Embryonic facial prominence (tissue), 1 donor: ENCODE data around the gene WEE1.
"Not testable (repeated sequence)": the region's sequence is repeated elsewhere in the genome, so short reads cannot be mapped to it uniquely, and the experiment has no call there.

Experiments
- DNase-seq: peaks from one replicate; pipeline ENCODE4 v3.0.0-alpha.2; 2016; ENCODE audit errors: extremely low spot score

The WEE1 gene

DNA sequence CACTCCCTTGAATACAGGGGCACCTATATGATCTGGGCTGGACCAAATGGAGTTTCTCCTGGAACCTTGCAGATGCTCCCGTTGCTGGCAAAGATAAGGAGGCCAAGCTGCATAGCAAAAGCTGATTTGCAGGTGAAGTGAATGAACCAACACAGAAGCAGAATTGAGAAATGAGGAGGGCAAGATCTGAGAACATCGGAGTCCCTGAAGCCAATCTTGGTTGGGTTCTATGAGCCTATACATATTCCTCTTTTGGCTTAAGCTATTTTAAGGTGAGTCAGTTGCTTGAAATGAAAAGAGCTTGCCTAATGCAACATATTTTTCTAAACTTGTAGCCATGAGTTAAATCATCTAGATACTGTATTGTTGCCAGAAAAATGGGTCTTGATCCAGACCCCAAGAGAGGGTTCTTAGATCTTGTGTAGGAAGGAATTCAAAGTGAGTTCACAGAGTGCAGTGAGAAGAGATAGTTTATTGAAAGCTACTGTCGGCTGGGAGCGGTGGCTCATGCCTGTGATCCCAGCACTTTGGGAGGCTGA lies 23.5 kb downstream of the WEE1 start:
- DNase-seq: no peak

DNA sequence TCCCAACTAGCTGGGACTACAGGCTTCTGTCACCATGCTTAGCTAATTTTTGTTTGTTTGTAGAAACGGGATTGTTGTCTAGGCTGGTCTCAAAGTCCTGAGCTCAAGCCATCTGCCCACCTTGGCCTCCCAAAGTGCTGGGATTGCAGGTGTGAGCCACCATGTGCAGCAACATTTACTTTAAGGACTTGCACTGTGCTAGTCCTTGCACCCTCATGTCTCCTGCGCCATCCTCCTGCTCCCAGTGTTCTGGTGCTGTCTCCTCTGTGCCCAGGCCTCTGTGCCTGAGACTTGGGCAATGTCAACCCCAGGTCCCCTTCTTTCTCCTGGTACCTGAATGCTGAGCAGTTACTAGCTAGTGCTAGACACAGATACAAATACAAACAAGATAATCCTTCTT lies 26.7 kb downstream of the WEE1 start:
- no peak for DNase-seq

DNA sequence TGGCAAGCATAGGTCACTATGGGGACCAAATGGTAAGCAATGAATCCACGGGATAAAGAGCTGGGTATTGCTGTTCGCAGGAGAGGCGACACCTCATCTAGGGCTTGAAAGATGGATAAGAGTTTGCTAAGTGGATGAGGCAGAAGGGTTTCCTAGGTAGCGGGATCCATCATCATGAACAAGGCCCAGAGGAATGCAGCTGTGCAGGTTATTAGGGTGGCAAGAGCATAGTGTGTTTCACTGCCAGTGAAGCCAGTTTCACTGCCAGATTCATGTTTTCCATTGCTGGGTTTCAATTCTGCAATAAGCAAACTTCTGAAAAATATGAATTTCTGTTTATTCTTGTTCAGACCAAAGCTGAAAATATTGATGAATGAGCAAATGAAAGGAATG lies 27.2 kb downstream of the WEE1 start:
- no peak for DNase-seq

DNA sequence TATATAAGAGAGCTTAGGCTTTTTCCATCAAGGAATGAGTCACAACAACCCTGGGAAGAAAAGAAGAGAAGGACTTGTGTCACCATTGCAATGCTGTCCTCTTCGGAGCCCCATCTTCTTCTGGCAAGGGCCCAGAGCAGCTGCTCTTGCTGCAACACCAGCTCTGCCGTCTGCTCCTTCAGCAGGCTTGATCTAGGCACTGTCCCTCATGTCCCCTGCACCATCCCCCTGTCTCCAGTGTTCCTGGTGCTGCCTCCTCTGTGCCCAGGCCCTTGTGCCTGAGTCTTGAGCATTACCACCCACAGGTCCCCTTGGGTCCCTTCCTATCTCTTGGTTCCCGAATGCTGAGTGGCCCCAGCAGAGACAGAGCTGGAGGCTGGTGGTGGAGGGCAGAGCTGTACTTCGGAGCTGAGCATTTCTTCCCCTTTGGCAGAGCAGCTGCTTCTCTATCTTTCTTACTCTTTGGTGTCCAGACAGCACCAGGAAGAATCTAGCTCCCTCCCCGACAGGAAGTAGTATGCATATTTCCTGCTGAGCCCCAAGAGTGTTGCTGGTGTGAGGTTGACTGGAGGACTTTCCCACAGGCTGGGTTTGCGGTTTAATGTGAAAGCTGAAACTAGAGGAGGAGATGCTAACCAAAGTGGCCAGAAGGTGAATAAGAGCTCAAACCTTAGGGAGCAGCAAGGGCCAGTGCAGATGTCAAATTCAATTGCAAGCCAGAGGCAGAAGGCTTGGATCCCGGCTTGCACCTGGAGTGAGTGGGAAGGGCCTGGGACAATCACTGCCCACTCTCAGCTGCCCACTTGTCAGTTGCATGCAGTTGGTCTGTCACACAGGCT lies 27.8 kb downstream of the WEE1 start:
- DNase-seq: no peak

DNA sequence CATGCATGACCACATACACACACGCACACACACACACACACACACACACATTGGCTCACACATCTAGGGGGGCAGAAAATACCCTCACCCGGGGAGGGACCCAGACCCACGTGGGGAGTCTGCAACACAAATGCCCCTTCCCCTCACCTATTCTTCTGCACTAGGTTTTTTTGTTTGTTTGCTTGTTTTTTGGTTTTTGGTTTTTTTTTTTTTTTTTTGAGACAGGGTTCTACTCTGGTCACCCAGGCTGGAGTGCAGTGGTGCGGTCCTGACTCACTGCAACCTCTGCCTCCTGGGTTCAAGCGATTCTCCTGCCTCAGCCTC lies 28.4 kb downstream of the WEE1 start:
- DNase-seq: no peak

DNA sequence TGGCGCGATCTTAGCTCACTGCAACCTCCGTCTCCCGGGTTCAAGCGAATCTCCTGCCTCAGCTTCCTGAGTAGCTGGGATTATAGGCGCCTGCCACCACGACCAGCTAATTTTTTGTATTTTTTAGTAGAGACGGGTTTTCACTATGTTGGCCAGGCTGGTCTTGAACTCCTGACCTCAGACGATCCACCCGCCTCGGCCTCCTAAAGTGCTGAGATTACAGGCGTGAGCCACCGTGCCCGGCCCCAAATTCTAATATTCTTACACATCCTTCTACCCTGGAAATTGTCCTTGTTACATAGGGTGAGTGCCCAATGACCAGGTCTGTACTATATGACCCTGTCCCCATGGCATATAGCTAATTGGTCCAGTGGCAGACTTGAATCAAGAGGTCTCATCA lies 29.7 kb downstream of the WEE1 start:
- DNase-seq: not testable (repeated sequence)

DNA sequence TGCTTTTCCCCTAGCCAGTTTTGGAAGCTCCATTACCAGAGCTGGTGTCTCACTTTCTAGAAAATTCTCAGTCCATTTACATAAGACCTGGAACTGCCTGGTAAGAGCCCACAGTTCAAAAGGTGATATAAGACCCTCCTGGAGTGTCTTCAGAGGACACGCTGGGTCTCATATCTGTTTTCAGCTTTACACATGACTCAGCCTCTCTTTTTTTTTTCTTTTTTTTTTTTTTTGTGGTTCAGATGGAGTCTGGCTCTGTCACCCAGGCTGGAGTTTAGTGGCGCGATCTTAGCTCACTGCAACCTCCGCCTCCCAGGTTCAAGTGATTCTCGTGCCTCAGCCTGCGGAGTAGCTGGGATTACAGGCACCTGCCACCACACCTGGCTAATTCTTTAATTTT lies 30.7 kb downstream of the WEE1 start:
- no peak for DNase-seq

DNA sequence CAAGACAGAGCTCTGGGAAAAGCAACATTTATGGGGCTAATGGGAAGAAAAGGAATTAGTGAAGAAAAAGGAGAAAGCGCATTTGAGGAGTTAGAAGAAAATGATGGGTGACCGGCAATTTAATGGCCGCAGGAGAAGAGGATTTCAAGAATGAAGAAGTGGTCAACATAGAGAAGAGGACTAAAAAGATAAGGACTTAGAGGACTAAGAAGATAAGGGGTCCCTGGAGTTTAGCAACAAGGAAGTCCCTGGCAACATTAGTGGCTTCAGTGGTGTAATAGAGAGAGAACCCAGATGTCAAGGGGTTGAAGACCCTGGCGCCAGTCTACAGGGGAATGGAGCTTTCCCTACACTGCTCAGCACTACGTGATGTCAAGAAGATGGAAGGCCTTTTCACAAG lies 32.3 kb downstream of the WEE1 start:
- DNase-seq: no peak

DNA sequence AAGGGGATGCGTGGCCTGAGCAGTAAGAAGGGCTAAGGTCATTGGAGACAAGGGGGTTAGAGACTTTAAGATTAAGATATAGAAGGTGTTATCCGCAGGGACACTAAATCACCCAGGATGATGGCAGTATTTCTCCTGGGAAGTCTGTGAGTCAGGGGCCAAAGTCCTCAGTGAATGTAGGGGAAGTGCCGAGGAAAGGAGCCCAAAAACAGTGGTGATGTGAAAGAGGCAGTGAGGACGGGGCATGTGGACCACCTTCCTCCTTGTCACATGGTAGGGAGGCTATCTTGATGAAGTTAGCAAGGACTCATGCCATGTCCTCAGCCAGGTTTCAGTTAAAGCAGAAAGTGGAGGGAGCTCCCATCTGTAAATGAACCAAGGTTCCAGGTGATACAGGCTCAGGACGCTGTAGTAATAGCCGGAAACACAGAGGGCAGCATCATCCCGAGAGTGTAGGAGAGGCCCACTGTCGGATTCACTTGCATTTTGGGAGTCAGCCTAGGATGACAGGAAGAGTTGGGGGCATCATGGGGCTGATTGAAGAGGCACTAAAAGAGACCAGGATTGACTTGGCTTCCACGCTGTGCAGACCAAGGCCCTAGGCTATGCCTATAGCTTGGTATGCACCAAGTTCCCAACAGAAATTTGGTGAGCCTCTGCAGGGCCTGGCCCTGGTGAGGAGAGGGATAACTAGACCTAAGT lies 33.5 kb downstream of the WEE1 start:
- no peak for DNase-seq

DNA sequence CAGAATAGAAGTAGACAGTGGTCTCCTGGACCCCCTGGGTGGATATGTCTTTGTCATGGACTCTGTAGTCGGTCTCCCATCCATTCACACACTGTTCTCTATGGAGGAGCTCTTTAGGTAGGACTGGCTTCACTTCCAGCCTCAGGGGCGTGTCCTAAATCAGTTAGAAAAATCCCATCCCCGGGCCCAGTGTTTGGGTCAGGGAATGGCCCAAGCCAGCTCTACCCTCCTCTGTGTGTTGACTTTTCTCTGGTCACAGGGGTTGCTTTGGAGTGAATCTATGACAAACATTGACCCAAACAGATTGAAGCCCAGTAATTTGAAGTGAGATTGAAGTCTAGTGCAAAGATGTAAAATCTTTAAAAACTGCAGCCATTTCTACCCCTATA lies 34.0 kb downstream of the WEE1 start:
- DNase-seq: no peak

DNA sequence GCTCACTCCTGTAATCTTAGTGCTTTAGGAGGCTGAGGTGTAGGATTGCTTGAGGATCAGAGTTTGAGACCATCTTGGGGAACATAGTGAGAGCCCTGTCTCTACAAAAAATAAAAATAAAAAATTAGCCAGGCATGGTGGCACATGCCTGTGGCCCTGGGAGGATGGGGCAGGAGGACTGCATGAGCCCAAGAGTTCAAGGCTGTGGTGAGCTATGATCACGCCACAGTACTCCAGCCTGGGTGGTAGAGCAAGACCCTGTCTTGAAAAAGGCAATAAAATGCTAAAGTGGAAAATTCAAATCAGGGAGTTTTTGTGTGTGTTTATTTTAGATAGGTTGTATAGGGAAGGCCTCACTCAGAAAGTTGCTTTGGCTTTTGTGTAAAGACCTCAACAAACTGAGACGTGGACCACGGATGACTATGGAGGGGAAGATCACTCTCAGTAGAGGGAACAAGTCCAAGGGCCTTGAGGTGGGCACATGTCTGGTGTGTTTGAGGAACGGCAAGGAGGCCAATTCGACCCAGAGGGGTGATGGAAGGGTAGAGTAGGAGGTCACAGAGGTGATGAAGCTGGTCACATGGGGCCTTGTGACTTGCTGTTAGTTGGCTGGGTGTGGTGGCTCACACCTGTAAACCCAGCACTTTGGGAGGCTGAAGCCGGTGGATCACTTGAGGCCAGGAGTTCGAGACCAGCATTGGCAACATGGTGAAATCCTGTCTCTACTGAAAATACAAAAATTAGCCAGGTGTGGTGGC lies 35.7 kb downstream of the WEE1 start:
- DNase-seq: no peak

DNA sequence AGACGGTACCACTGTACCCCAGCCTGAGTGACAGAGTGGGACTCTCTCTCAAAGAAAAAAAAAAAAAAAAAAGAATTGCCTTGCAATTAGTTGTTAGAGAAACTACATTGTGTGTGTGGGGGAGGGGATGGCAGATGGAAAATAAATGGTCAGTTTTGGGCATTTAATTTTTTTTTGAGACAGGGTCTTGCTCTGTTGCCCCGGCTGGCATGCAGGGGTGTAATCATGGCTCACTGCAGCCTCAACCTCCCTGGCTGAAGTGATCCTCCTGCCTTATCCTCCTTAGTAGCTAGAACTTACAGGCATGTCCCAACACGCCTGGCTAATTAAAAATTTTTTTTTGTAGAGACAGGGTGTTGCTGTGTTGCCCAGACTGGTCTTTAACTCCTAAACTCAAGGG lies 36.4 kb downstream of the WEE1 start:
- no peak for DNase-seq

DNA sequence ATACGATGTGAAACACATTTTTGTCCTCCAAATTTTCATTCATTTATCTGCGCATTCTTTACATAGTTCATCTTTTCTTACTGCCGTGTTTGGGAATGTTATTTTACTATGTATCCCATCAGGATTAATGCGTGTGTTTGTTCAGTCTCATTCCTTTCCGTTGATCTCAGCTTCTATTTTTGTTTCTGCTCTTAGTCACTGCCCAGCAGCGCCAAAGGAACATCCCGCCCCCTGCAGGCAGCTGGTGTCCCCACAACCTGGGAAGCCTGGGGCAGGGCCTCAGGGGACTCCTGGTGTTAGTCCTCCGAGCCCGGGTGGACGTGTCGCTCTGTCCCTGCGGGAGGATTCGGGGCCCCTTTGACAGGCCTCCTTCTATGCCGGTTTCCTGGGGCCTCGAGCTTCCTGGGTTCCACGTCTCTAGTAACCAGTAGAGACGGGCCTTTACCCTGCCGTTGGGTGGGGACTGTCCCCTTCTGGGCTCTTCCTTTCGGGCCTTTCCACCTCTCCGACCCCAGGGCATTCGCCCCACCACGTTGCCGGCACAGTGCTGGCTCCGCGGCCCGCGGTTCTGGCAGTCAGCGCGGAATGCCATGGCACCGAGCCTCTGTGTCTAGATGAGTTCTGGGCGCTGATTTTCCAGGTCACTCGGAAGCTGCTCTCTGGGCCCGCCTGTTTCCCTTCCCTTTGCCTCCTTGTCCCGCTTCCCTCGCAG lies 39.8 kb downstream of the WEE1 start:
- peak; percentile 96 for DNase-seq

DNA sequence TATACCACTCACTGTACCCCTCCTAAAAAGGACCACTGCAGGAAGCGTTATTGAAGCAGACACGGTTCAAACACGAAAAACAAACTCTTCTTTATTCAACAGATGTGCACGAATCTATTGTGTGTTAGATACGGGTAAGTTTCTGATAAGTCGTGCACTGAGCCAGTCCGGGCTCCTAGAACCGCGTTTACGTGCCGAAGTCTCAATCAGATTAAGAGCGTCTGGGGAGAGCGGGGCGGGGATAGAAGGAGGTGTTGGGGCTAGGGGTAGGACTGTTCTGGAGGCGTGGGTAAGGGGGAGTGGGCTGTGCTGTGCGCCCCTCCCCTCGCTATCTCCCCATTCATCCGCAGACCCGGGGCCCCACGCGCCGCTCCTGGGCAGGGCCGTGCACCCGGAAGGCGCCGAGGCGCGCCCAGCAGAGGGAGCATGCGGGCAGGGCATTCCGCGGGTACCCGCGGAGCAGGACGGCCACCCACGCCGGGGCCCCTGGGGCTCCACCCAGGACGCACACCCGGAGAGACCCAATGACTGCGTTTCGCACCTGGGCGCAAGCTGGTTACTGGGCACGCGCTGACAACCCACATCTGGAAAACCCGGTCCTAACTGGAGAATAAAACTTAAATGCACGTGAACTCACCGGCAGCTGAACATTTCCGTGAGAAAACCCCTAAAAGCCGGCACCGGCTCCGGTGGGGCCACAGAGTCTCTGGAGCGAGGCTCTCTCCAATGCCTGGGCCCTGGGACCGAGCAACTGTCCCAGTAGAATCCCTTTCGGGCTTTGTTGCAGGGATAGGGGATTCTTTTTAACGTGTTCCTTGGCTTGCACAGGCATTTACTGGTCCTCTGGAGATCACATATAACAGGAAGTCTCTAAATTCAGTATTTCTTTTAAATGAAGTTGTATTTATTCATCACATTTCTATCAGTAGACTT lies 40.6 kb downstream of the WEE1 start:
- DNase-seq: peak; percentile 81

DNA sequence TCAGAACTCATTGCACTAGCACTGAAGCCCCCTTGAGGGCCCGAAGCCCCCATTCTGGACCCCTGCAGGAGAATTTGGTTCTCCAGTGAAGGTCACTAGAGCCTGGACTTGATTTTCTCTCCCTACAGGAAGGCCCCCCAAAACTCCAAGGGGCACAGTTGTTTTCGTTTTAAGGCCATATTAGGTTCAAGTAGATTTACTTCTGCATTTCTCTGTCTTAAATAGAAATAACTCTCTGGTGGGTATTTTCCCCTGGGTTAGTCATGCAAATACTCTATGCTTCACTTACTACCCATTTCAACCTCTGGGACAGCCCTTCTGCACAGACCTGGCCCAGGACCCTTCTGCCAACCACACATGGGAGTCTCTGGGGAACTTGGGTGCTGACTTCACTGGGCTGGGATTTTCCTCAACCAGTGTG lies 41.6 kb downstream of the WEE1 start:
- no peak for DNase-seq

DNA sequence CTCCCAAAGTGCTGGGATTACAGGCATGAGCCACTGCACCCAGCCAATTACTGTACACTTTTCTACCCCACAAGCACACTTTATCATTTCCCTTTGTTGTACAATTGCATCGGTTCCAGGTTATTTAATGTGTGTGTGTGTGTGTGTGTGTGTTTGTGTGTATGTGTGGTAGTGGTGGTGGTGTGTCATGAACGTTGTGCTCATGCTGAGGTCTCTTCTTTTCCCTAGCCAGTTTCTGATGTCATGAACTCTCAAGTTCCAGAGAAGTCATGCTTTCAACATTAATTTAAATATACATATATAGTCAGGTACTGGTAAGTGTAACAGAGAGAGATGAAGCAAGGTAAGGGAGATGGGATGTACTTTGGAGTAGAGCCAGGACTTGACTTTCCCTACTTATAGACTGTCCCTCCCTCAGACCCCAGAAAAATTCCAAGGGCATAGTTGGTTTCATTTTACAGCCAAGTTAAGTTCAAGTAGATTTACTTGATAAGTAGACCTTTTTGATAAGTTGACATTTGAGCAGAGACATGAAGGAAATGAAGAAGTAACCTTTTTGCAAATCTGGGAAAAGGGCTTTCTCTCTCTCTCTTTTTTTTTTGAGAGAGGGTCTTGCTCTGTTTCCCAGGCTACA lies 42.7 kb downstream of the WEE1 start:
- no peak for DNase-seq

DNA sequence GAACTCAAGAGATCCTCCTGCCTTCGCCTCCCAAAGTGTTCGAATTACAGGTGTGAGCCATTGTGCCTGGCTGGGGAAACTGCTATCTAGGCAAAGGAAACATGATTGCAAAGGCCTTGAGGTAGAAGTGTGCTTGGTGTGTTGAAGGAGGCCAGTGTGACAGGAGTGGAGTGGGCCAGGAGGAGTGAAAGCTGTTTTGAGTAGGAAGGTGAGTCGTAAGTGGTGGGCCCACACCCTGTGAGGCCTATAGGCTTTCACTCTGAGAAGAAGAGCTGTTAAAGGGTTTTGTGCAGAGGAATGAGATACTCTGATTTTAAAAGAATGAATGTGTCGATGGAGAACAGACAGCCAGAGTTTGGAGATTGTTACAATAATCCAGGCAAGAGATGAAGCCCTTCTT lies 43.4 kb downstream of the WEE1 start:
- DNase-seq: no peak

DNA sequence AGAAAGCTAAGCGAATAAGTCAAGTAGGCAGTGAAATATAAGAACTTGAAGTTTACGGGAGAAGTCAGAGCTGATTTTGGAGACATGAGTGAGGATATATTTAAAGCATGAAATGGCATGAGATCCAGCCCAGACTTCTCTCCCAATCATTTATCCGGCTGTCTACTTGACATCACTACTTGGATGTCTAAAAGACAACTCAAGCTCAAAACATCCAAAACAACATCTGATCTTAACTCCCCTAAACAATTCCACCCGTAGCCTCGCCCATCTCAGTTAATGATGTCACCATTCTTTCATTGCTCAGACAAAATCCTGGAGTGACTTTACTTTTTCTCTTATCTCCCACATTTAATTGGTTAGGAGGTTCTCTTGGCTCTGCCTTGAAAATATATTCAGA lies 44.5 kb downstream of the WEE1 start:
- DNase-seq: peak; percentile 61

DNA sequence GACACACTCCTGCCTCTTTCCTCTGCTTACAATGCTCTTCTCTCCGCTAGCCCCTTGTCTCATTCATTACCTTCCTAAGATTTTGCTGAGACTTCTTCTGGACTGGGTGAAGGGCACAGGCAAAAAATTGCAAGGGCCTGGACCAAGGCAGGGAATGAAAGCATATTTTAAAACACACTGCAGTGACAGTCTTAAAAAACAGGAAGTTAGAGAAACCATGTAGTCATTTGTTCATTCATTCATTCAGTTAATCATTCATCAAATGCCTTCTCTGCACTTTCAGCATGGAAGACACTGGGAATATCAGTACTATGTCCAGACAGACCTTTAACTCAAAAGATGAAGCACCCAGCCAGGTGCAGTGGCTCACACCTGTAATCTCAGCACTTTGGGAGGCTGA lies 45.5 kb downstream of the WEE1 start:
- DNase-seq: no peak

DNA sequence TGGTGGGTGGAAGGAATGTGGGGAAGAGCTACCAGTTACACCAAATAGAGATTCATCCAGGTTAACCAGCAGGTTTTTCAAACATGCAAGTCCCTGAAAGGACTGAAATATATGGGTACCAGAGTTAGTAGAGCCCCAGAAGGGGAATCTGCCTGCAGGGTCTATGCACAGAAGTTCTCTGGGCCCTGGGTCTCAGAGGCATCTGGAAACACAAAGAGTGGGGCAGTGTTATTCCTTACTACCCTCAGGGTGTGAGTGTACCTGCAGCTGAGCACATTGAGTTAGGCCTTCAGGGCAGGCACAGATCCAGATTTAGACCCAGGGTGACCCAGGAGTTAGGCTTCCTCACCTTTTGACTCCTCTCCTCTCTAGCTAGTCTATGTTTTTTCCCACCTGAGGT lies 46.5 kb downstream of the WEE1 start:
- DNase-seq: no peak
